Caco-2 (cell line): Measurements from ENCODE around the gene ABCG4. TPM values are rescaled to one million over a fixed set of nuclear protein-coding genes. Genes with fewer than 3 reads are reported as not detected.
"Not testable (repeated sequence)": the region's sequence is repeated elsewhere in the genome, so short reads cannot be mapped to it uniquely, and the experiment has no call there.

Experiments used
- BruUV-seq: library from RNA; stranded (reverse); fragments of 400-500 nt; replicated peaks from 2 replicates; lab custom pipeline; 2021; lab: Mats Ljungman, UMichigan
- CTCF ChIA-PET: fragments of 300-600 bp; sonication (Branson Sonifier 250); formaldehyde crosslinking; loops from one replicate; lab custom pipeline; 2022; ENCODE audit warnings: antibody characterized with exemption; lab: Charles Lee
- POLR2A ChIA-PET: fragments of 300-600 bp; sonication (Branson Sonifier 250); formaldehyde crosslinking; loops from one replicate; lab custom pipeline; 2022; ENCODE audit warnings: antibody characterized with exemption; lab: Charles Lee
- DNase-seq, 2 experiments: peaks; one replicate each; pipeline versions ENCODE4 v3.0.0 to v3.0.0-alpha.2; 2020 to 2022
- H3K27me3 ChIP-seq: replicated peaks from 2 replicates; pipeline ENCODE4 v1.6.0; 2011; ENCODE audit warnings: low read length; ENCODE audit not compliant: control insufficient read depth, insufficient read depth
- H3K36me3 ChIP-seq: 2 replicates; pipeline ENCODE4 v1.5.1; 2011; ENCODE audit warnings: low read length; ENCODE audit not compliant: control insufficient read depth, insufficient read depth
- H3K4me1 ChIP-seq: fragments of 250-450 bp; sonication (Bioruptor Pico); 2 replicates; pipeline ENCODE4 v1.5.1; 2020; ENCODE audit warnings: mild to moderate bottlenecking
- H3K4me3 ChIP-seq: 2 replicates; pipeline ENCODE4 v1.5.1; 2011; ENCODE audit warnings: low read depth, mild to moderate bottlenecking, control low read depth, low read length
- H3K9me3 ChIP-seq: fragments of 250-450 bp; sonication (Bioruptor Pico); 2 replicates; pipeline ENCODE4 v1.5.1; 2020; ENCODE audit warnings: mild to moderate bottlenecking, moderate library complexity
- H3K27ac Mint-ChIP-seq: one replicate; pipeline ENCODE4 v1.8.0; 2022; ENCODE audit warnings: mixed read lengths; ENCODE audit not compliant: unreplicated experiment
- H3K27me3 Mint-ChIP-seq: one replicate; pipeline ENCODE4 v1.8.0; 2022; ENCODE audit warnings: mixed read lengths; ENCODE audit not compliant: insufficient read depth, unreplicated experiment
- H3K36me3 Mint-ChIP-seq: one replicate; pipeline ENCODE4 v1.8.0; 2022; ENCODE audit warnings: mild to moderate bottlenecking, mixed read lengths; ENCODE audit not compliant: insufficient read depth, unreplicated experiment
- H3K4me1 Mint-ChIP-seq: one replicate; pipeline ENCODE4 v1.8.0; 2022; ENCODE audit warnings: low read depth, mixed read lengths; ENCODE audit not compliant: unreplicated experiment
- H3K4me3 Mint-ChIP-seq: one replicate; pipeline ENCODE4 v1.8.0; 2022; ENCODE audit warnings: mild to moderate bottlenecking, moderate library complexity, mixed read lengths; ENCODE audit not compliant: unreplicated experiment
- H3K9me3 Mint-ChIP-seq: one replicate; pipeline ENCODE4 v1.8.0; 2022; ENCODE audit warnings: mixed read lengths; ENCODE audit not compliant: unreplicated experiment
- CTCF ChIP-seq, 2 experiments: fragments of 200-600 bp in 1 of 2; IDR thresholded peaks; 1 replicate in 1 of 2; 2 replicates in 1 of 2; pipeline versions ENCODE4 v1.5.1 to v1.8.0; 2011 to 2022; ENCODE audit warnings: antibody characterized with exemption in 1 of 2, control low read depth in 1 of 2, inconsistent platforms in 1 of 2, low read depth in 1 of 2, low read length in 1 of 2, mild to moderate bottlenecking in 1 of 2, moderate library complexity in 1 of 2; ENCODE audit not compliant: insufficient read depth in 1 of 2, severe bottlenecking in 1 of 2, unreplicated experiment in 1 of 2
- intact Hi-C: fragments of 100-400 bp; cut with micrococcal nuclease; formaldehyde crosslinking; loops from one replicate; pipeline ENCODE4 v1.10.0; 2022; ENCODE audit not compliant: unreplicated experiment
- total RNA-seq: library from RNA; stranded (reverse); gene quantifications from 2 replicates; pipeline ENCODE4 v1.2.3, GENCODE V29; 2022

Gene ABCG4
- total RNA-seq, 1 experiment from 2014 or later: 0.18 TPM

- no peak for DNase-seq
- H3K27ac Mint-ChIP-seq: no peak overlapping the region
These were observed 50.1 kb downstream of the ABCG4 start for GRCh38 chr11:119198925-119199324.

GRCh38 chr11:119201236-119201635 is 52.4 kb downstream of the ABCG4 start:
- H3K27ac Mint-ChIP-seq, BruUV-seq, POLR2A ChIA-PET, H3K9me3 Mint-ChIP-seq, H3K27me3 Mint-ChIP-seq, H3K4me3 Mint-ChIP-seq, H3K9me3 ChIP-seq, H3K36me3 ChIP-seq, CTCF ChIA-PET, H3K4me3 ChIP-seq, DNase-seq, H3K27me3 ChIP-seq, H3K36me3 Mint-ChIP-seq: not testable (repeated sequence)
- intact Hi-C loops: loop anchor here (10.0 kb wide), 1 partner anchor 114 kb away; the partner anchor contains the start of gene MCAM
- peaks cover 26% of the 10 kb centered on the region for H3K4me1 Mint-ChIP-seq
- peaks cover 32% of the 10 kb centered on the region for H3K4me1 ChIP-seq

More at GRCh38 chr11:119198925-119199324, 50.1 kb downstream of the ABCG4 start:
- H3K4me1 Mint-ChIP-seq: peaks cover 10% of the 10 kb centered on the region
- H3K4me3 Mint-ChIP-seq: no peak overlapping the region
- no peaks in the 10 kb centered on the region for H3K36me3 ChIP-seq
- BruUV-seq: no TSS peak
- intact Hi-C loops: no loop called here
- TF ChIP-seq CTCF (IDR thresholded peaks at IDR 0.05; ENCODE audit: insufficient read depth in 1 of 2, low read depth in 1 of 2, low read length in 1 of 2, severe bottlenecking in 1 of 2, unreplicated experiment in 1 of 2): no peak
- H3K36me3 Mint-ChIP-seq: no peaks in the 10 kb centered on the region
- CTCF ChIA-PET: no interaction called here
- H3K4me1 ChIP-seq: peaks cover 24% of the 10 kb centered on the region
- no peaks in the 10 kb centered on the region for H3K9me3 ChIP-seq
- POLR2A ChIA-PET: no interaction called here
- no peak overlapping the region for H3K4me3 ChIP-seq
- H3K27me3 ChIP-seq: no peaks in the 10 kb centered on the region
- no peaks in the 10 kb centered on the region for H3K9me3 Mint-ChIP-seq
- H3K27me3 Mint-ChIP-seq: peaks cover 2% of the 10 kb centered on the region

- CTCF ChIA-PET: interaction anchor here (1.0 kb wide), 1 partner anchor 82 kb away, joined by 5 read pairs; no protein-coding TSS in a partner anchor
These were observed 53.7 kb downstream of the ABCG4 start for GRCh38 chr11:119202554-119202953.

More at GRCh38 chr11:119202554-119202953, 53.7 kb downstream of the ABCG4 start:
- peak; percentile 82 to 91 for DNase-seq
- Mint-ChIP-seq H3K27ac (peak overlapping the region; percentile 70), H3K4me1 (peaks cover 23% of the 10 kb centered on the region), H3K36me3 (no peaks in the 10 kb centered on the region), H3K27me3 (no peaks in the 10 kb centered on the region), H3K9me3 (no peaks in the 10 kb centered on the region), H3K4me3 (no peak overlapping the region)
- Histone ChIP-seq H3K27me3 (no peaks in the 10 kb centered on the region), H3K4me1 (peaks cover 32% of the 10 kb centered on the region), H3K36me3 (no peaks in the 10 kb centered on the region), H3K4me3 (no peak overlapping the region), H3K9me3 (no peaks in the 10 kb centered on the region)
- no peak for TF ChIP-seq CTCF (IDR thresholded peaks at IDR 0.05; ENCODE audit: insufficient read depth in 1 of 2, low read depth in 1 of 2, low read length in 1 of 2, severe bottlenecking in 1 of 2, unreplicated experiment in 1 of 2)
- POLR2A ChIA-PET: no interaction called here
- intact Hi-C loops: loop anchor here (10.0 kb wide), 1 partner anchor 112 kb away; the partner anchor contains the start of gene MCAM
- BruUV-seq: no TSS peak
